ENCODE measurements around the gene ZNF337. TPM values are rescaled to one million over a fixed set of nuclear protein-coding genes. Genes with fewer than 3 reads are reported as not detected.

The ZNF337 gene
- total RNA-seq, 1 experiment from 2014 or later, result 11.4 TPM

DNA sequence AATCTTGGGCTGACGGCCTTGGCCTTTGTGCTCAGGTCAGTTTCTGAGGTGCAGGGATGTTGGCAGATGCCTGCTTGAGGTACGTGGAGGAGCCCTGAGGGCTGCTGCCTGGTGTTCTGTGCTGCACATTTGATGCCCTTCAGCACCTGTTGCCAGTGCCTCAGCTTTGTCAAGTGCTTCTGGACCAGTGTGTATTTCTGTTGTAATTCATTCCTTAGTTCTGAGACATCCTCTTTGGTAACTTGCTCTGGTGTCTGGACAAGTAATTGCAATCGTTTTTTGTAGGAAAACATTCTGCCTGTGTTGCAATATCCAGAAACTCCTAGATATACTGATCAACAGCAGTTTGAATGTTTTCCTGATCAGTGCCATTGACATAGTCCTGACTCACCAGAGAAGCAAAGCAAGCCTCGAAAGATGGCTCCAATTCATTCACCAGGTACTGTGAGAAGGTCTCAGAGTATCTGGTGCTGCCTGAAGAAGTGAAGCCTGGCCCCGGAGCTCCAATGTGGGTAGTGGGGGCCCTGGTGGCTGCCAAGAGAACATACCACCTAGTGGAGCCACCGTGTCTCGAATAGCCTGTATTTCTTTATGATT is 26.7 kb downstream of the ZNF337 start:
- Histone ChIP-seq H3K9me2 (ENCODE audit: insufficient read depth) (no peaks in the 10 kb centered on the region), H3K4me1 (ENCODE audit: control insufficient read depth in 1 of 2, insufficient read depth in 2 of 2, low read length in 2 of 2) (no peaks in the 10 kb centered on the region), H4K20me1 (ENCODE audit: insufficient read depth) (no peaks in the 10 kb centered on the region), H3K27ac (ENCODE audit: low read depth, low read length) (no peak overlapping the region), H3K79me2 (ENCODE audit: insufficient read depth, low read length) (no peaks in the 10 kb centered on the region), H3K36me3 (ENCODE audit: control insufficient read depth in 1 of 2, insufficient read depth in 2 of 2, low read length in 2 of 2) (peaks cover 5 to 8% of the 10 kb centered on the region in 2 experiments; a peak in 3 of 4 replicates), H3K27me3 (ENCODE audit: insufficient read depth, low read length) (no peaks in the 10 kb centered on the region), H2AFZ (ENCODE audit: low read depth, low read length, poor library complexity, severe bottlenecking) (no peak overlapping the region), H3K9me3 (ENCODE audit: control insufficient read depth in 1 of 2, insufficient read depth in 1 of 2, low read depth in 1 of 2, low read length in 2 of 2) (no peaks in the 10 kb centered on the region), H3K4me3 (replicated peaks in 1 of 2; ENCODE audit: low read depth in 1 of 2, low read length in 2 of 2) (no peak overlapping the region), H3K4me2 (ENCODE audit: low read length) (no peak overlapping the region), H3K9ac (ENCODE audit: low read length) (no peak overlapping the region)
- intact Hi-C loops (cut with micrococcal nuclease), result no loop called here
- CTCF ChIA-PET, result no interaction called here
- RAD21 ChIA-PET (ENCODE audit: low non-redundant PET in 1 of 2, low total read pairs in 2 of 2, uncharacterized antibody in 2 of 2, unreplicated experiment in 2 of 2), result no interaction called here
- DNase-seq (ENCODE audit: low read depth, low spot score) (no peak), ATAC-seq (peak; percentile 67)
- POLR2A ChIA-PET, result no interaction called here
- BruUV-seq (replicated peaks), result no TSS peak
- TF ChIP-seq, protein P1, sequence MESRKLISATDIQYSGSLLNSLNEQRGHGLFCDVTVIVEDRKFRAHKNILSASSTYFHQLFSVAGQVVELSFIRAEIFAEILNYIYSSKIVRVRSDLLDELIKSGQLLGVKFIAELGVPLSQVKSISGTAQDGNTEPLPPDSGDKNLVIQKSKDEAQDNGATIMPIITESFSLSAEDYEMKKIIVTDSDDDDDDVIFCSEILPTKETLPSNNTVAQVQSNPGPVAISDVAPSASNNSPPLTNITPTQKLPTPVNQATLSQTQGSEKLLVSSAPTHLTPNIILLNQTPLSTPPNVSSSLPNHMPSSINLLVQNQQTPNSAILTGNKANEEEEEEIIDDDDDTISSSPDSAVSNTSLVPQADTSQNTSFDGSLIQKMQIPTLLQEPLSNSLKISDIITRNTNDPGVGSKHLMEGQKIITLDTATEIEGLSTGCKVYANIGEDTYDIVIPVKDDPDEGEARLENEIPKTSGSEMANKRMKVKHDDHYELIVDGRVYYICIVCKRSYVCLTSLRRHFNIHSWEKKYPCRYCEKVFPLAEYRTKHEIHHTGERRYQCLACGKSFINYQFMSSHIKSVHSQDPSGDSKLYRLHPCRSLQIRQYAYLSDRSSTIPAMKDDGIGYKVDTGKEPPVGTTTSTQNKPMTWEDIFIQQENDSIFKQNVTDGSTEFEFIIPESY (IDR thresholded peaks at IDR 0.05; ENCODE audit: extremely low read depth, insufficient replicate concordance, low read length), result no peak
- TF ChIP-seq EGR1 (IDR thresholded peaks at IDR 0.05; ENCODE audit: low read depth) (no peak), CEBPB (IDR thresholded peaks at IDR 0.05; ENCODE audit: low read depth) (no peak), SP1 (IDR thresholded peaks at IDR 0.05; ENCODE audit: low read depth) (no peak)
- TF ChIP-seq, protein P2, sequence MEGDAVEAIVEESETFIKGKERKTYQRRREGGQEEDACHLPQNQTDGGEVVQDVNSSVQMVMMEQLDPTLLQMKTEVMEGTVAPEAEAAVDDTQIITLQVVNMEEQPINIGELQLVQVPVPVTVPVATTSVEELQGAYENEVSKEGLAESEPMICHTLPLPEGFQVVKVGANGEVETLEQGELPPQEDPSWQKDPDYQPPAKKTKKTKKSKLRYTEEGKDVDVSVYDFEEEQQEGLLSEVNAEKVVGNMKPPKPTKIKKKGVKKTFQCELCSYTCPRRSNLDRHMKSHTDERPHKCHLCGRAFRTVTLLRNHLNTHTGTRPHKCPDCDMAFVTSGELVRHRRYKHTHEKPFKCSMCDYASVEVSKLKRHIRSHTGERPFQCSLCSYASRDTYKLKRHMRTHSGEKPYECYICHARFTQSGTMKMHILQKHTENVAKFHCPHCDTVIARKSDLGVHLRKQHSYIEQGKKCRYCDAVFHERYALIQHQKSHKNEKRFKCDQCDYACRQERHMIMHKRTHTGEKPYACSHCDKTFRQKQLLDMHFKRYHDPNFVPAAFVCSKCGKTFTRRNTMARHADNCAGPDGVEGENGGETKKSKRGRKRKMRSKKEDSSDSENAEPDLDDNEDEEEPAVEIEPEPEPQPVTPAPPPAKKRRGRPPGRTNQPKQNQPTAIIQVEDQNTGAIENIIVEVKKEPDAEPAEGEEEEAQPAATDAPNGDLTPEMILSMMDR (IDR thresholded peaks at IDR 0.05 in 2 of 3, conservative IDR thresholded peaks at IDR 0.05 in 1 of 3; ENCODE audit: borderline replicate concordance in 1 of 3, insufficient read depth in 1 of 3, low read depth in 2 of 3, low read length in 2 of 3), result peak in 2 of 3 experiments; percentile 24 to 30; a peak in 2 of 6 replicates
